Measurements from ENCODE around the gene WIZ. TPM values are rescaled to one million over a fixed set of nuclear protein-coding genes. Genes with fewer than 3 reads are reported as not detected.

WIZ gene
- total and polyA plus RNA-seq, 10 of the 15 experiments (the other 5 are each of a cell fraction or from before 2014, with no cell fraction given), result 0.10 to 26.7 (median 2.7) TPM

GRCh38 chr19:15449620-15450527, at the start of gene WIZ (continued):
- TF ChIP-seq NKRF (conservative IDR thresholded peaks at IDR 0.05) (0 out of 2 replicates have a peak, but pooled peaks have one; percentile 41), SRF (IDR thresholded peaks at IDR 0.05; ENCODE audit: low read depth in 2 of 2, low read length in 2 of 2) (peak in 1 of 2 experiments; percentile 83; a peak in 1 of 4 replicates), IRF3 (IDR thresholded peaks at IDR 0.05) (no peak), CHD2 (IDR thresholded peaks at IDR 0.05; ENCODE audit: borderline replicate concordance, low read depth, low read length) (no peak), SIX5 (IDR thresholded peaks at IDR 0.05; ENCODE audit: low read depth, low read length, severe bottlenecking) (peak; percentile 51), POLR2A (IDR thresholded peaks at IDR 0.05; ENCODE audit: low read depth, low read length) (peak; percentile 52), EED (IDR thresholded peaks at IDR 0.05; ENCODE audit: low read depth) (no peak), NBN (IDR thresholded peaks at IDR 0.05) (no peak), GABPA (IDR thresholded peaks at IDR 0.05; ENCODE audit: low read depth) (no peak), KDM1A (IDR thresholded peaks at IDR 0.05; ENCODE audit: borderline replicate concordance) (no peak), PKNOX1 (IDR thresholded peaks at IDR 0.05) (no peak), YY1 (IDR thresholded peaks at IDR 0.05; ENCODE audit: low read depth, low read length) (peak; percentile 94), ZNF592 (IDR thresholded peaks at IDR 0.05) (peak; percentile 85; the same call in 1 of the 2 replicates), TARDBP (IDR thresholded peaks at IDR 0.05; ENCODE audit: borderline replicate concordance) (peak; percentile 90), SIN3A (IDR thresholded peaks at IDR 0.05; ENCODE audit: low read depth, low read length) (0 out of 2 replicates have a peak, but pooled peaks have one; percentile 27), MEF2B (IDR thresholded peaks at IDR 0.05; ENCODE audit: partially characterized antibody, poor library complexity, severe bottlenecking) (no peak), IRF4 (IDR thresholded peaks at IDR 0.05; ENCODE audit: low read depth, low read length) (no peak)
